IPS DF 4.7 (cell line): Measurements from ENCODE around the gene NXF2B.
"Not testable (repeated sequence)": the region's sequence is repeated elsewhere in the genome, so short reads cannot be mapped to it uniquely, and the experiment has no call there.

Source experiments
- DNase-seq: peaks from one replicate; pipeline ENCODE4 v3.0.0-alpha.2; 2013; ENCODE audit warnings: low spot score; ENCODE audit errors: extremely low read depth

The NXF2B gene, protein sequence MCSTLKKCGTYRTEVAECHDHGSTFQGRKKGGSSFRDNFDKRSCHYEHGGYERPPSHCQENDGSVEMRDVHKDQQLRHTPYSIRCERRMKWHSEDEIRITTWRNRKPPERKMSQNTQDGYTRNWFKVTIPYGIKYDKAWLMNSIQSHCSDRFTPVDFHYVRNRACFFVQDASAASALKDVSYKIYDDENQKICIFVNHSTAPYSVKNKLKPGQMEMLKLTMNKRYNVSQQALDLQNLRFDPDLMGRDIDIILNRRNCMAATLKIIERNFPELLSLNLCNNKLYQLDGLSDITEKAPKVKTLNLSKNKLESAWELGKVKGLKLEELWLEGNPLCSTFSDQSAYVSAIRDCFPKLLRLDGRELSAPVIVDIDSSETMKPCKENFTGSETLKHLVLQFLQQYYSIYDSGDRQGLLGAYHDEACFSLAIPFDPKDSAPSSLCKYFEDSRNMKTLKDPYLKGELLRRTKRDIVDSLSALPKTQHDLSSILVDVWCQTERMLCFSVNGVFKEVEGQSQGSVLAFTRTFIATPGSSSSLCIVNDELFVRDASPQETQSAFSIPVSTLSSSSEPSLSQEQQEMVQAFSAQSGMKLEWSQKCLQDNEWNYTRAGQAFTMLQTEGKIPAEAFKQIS

DNA sequence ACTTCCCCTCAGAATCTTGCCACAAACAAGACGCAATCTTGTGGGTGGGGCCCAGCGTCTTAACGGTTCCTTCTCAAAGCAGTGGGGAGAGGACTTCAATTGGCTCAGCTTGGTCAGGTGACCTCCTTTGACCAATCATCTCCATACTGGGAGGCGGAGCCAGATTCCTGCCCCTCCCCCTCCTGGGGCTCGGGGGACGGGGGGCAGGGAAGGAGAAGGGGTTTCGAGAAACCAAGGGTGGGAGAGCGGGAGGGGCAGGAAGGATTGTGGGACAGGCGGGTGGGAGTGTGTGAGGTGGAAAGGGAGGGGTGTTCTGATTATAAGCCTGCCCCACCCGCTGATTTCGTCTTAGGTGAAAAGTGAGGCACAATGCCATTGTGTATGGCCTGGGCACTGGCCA lies at the start of gene NXF2B:
Gene NXF2B (minus strand): TSS at position 101 of the 400 bp plus-strand sequence. CDS start 59,972 bp downstream, outside the sequence.
- not testable (repeated sequence) for DNase-seq

- DNase-seq = not testable (repeated sequence)
Observed at GRCh38 chrX:102478765-102479164, 39.0 kb upstream of the NXF2B start.

DNA sequence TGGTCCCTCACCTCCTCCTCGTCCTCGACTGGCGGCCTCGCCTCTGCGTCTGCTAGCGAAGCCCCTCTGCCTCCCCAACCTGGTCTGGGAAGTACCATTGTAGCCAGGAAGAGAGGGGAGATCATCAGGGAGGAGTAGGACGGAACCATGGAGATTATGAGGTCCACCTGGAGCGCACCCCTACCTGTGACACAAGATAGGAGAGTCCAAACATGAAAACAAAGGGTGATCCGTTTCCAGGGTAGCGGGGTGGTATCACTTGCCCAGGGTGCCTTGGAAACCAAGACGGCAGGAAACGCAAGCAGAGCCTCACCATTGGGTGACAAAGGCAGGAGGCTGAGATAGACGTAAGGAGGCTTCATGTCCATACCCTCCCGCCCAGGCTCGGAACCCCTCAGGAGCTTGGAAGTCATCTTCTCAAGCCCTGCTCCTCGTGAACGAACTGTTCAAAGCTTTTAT lies 32.0 kb upstream of the NXF2B start, which contains the start of gene TCP11X2:
Gene TCP11X2 (minus strand): TSS at position 51 of the 459 bp plus-strand sequence.
- DNase-seq = not testable (repeated sequence)

GRCh38 chrX:102470215-102470614 lies 30.4 kb upstream of the NXF2B start:
- not testable (repeated sequence) for DNase-seq

DNA sequence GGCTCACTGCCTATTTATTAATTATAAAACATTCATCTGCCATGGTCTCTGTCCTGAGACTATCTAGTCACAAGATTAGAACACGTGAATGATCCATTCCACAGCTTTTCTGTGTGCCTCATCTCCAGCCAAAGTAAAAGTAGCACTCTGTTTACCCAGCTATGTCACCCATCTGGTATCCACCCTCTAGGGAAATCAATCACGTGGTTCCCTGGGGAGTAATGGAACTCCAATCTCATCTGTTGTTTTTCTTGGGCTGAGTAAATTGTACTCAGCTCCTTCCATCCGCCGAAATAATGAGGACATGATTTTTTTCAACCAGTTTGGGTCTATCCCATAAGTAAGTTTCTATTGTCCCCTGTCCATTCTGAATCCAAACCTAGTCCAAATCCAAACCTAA lies 18.8 kb upstream of the NXF2B start:
- DNase-seq = not testable (repeated sequence)

DNA sequence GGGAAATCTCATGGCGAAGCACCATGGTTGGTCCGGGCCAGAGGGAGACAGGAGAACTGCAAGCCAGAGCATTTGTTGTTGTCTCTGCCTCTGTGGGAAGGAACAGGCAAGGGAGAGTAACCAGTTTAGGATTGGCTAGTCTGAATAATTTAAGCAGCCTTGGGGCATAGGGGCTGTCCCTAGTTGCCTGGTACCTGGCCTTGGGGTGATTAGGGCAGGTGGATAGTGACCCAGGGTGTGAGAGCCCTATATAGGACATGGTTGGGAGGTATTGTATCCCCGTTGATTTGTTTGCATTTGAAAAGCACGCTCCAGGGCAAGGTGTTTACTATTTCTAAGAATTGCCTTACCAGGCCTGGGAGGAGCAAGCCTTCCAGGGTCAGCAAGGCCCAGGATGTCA lies 25.3 kb downstream of the NXF2B start:
- DNase-seq = not testable (repeated sequence)

DNA sequence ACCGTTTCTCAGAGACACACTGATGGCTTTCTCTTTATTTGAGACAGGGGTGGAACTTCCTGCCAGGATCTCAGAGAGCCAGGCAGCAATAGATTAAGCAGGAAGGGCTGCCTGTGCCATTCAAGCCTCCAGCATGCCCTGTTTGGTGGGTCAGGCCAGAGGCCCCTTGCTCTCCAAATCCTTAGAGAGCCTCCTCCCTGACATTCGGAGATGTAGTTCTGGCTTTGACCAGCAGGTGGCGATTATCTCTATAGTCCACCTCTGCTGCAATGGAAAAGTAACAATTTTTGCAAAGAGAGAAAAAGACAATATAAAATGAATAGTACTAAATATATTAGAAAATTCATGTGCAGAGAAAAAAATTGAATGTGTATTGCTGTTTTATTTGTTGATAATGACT lies 93.9 kb downstream of the NXF2B start:
- DNase-seq = no peak

DNA sequence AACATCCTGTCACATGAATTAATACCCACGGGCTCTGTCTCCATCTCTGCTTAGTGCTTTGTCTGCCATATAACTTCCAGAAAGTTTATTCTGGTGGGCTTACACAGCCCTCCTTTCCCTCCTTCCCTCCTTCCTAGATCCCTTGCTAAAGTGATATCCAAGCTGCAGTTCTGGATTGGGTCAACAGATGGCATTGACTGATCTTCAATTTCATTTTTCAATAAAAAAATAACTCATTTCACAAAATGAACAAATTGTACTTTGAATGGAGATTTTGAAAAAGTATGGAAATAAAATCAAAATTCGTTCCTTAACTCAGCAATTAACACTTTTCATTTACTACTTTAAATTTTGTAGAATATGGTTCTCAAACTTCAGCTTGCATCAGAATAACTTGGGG lies 97.9 kb downstream of the NXF2B start:
- no peak for DNase-seq

DNA sequence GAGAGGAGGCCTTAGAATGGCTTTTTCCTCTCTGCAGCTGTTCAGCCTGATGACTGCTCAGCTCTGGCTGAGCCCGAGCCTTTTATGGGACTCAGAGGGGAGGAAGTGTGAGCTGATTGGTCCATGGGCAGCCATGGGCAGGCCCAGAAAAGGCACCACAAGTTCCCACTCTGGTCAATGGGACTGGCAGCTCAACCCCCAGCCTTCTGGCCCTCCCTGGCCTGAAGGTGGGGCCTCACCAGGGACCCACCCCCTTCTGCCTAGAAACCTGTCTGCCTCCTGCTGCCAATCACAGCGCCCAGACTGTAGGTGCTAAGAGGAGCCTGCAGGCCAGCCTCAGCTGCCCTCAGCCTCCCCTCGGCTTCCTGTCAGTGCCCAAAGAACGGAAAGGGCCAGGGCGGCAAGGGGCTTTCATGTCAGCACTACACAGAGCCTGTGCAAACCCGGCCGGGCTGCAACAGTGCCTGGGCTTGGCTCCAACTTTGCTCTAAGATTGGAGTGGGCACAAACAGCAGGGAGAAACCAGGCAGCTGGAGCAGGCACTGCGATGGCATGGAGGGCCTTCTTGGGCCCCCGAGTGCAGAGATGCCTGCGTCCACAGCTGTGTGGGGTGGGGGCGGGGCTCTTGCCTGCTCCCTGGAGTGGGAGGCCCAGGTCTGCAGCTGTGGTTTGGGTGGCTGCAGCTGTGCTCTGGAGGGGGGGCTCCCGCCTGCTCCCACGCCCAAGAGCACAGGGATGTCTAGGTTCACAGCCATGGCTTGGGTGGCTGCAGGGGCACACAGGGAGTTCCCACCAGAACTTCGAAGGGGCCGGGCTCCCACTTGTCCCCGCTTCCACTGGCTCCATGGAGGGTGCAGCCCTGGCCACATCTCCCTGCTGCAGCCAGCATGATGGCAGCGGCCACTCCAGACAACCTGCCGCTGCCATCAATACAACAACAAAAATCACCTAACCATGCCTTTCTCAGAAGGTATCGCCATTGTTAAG lies 100.2 kb downstream of the NXF2B start:
- DNase-seq = peak; percentile 22

- no peak for DNase-seq
Observed at GRCh38 chrX:102338162-102338561, 101.6 kb downstream of the NXF2B start.
